SK-N-MC (cell line): ENCODE data around the gene SYT12.

ENCODE experiments used
- EZH2 ChIP-seq: fragments of 200-600 bp; sonication (generic); IDR thresholded peaks from one replicate; pipeline ENCODE4 v1.6.1; 2017; ENCODE audit warnings: antibody characterized with exemption
- FOXP2 ChIP-seq: optimal IDR thresholded peaks from 2 replicates; pipeline ENCODE3; 2011; ENCODE audit warnings: mild to moderate bottlenecking, moderate library complexity; ENCODE audit not compliant: insufficient read depth; ENCODE audit errors: extremely low read length, control extremely low read depth
- POLR2AphosphoS5 ChIP-seq: IDR thresholded peaks from 2 replicates; pipeline ENCODE4 v1.6.1; 2012; ENCODE audit warnings: mild to moderate bottlenecking, low read depth, low read length, borderline replicate concordance

- TF ChIP-seq POLR2AphosphoS5 (no peak), EZH2 (no peak), FOXP2 (no peak)
These were observed 37.3 kb upstream of the SYT12 start for GRCh38 chr11:66985508-66986177.
